ENCODE results near the gene PTPRN2.
"Not testable (repeated sequence)": the region's sequence is repeated elsewhere in the genome, so short reads cannot be mapped to it uniquely, and the experiment has no call there.

PTPRN2 gene

DNA sequence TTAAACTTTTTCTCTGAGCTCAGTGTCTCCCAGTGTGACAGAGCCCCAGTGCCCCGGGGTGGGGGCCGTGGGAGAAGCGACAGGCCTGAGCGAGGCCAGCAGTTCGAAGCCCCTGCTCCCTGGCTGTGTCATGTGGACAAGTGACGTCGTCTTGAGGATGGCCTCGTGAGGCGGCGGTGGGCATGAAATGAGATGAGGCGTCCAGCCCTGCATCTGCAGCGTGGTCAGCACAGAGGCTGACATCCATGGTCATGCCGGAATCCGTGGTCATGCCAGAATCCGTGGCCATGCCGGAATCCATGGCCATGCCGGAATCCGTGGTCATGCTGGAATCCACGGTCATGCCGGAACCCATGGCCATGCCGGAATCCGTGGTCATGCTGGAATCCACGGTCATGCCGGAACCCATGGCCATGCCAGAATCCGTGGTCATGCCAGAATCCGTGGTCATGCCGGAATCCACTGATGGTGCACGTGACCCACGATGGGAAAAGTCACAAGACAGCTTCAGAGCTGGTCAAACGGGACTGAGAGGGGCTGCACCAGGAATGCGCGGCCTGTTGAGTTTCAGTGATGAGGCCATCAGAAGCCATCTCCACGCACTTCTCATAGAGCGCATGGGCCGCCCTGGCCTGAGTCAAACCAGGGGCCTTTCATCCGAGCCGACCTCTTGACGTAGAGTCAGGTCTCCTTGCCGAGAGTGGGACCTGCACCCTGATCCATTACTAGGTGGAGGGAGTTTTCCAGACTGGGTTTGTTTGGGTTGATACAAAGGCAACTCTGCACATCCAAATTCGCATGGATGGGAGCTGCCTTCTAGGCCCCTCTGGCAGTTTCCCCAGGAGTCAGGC, 342.5 kb downstream of the PTPRN2 start:
- DNase-seq = no peak

DNA sequence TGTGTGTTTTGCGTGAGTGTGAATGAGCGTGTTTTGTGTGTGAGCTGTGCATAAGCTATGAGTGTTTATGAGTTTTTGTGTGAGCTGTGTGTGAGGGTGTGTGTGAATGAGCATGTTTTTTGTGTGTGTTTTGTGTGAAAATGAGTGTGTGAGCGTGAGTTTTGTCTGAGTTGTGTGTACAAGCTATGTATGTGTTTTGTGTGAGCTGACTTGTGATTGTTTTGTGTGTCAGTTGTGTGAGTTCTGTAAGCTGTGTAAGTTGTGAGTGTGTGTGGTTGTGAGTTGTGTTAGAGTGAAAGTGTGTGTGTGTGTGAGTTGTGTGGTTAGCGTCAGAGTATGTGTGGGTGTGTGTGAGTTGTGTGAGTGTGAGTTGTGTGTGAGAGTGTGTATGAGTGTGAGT, 343.2 kb downstream of the PTPRN2 start:
- no peak for DNase-seq

DNA sequence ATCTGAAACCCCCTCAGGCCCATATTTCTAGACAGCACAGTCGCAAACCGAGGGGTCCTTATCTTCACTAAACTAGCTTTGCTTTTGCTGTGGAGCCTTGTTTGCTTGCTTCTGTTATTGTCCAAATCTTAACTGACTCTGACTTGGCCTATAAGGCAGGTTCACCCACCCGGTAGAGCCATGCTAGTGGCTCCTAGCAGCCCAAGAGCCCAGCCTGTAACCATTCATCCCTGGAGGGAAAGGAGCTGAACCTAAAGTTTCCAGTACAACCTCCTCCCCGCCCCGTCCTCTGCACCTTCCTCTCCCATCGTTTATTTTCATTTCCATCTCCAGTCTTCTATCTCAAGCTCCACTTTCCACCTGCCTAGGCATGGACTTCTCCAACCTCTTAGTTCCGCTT, 345.7 kb downstream of the PTPRN2 start:
- no peak for DNase-seq

DNA sequence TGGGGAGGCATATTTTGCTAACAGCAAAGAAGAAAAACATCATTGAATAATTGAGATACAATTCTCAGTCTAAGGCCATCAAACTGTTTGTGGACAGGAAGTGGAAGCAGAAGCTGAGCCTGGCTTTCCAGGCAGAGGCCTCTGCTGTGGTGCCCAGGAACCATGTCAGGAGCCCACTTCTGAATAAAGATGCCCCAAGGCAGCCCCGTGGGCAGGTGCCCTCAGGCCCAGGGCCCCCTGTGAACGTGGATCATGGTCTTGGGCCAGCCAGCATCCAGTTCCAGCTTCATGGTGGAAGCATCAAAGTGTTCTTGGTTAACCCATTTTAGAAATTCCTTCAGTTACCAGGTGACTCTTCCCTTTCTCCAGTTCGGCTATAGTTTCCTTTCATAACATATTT, 346.8 kb downstream of the PTPRN2 start:
- no peak for DNase-seq

DNA sequence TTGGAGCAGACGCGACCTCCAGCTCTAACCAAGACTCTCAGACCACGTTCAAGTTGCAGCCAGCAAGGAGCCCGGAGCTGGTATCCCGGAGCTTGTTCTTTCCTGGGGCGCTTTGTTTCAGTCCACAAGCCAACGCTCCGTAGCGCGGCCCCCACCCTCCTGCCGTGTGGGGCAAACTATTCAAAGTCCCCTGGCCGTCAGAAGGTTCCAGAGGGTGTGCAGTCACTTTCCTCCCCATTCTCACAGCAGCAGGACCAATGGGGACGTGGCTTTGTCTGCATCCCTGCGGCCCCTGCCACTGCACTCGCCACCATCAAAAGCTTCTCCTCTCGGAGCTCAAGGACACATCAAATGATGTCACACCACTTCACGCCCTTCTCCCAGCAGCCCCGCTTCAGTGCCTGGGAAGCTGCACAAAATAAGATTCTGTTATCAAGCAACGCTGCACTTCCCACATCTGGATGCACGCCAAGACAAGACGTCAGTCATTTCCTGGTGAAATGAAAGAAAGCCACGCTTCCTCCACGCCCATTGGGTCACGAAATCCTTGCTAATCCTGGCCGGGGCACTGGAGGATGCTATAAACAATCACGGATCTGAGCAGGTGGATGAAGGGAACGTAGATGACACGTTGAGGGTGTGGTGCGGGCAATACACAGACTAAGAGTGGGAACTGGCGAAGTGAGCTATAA, 348.2 kb downstream of the PTPRN2 start:
- DNase-seq = no peak

DNA sequence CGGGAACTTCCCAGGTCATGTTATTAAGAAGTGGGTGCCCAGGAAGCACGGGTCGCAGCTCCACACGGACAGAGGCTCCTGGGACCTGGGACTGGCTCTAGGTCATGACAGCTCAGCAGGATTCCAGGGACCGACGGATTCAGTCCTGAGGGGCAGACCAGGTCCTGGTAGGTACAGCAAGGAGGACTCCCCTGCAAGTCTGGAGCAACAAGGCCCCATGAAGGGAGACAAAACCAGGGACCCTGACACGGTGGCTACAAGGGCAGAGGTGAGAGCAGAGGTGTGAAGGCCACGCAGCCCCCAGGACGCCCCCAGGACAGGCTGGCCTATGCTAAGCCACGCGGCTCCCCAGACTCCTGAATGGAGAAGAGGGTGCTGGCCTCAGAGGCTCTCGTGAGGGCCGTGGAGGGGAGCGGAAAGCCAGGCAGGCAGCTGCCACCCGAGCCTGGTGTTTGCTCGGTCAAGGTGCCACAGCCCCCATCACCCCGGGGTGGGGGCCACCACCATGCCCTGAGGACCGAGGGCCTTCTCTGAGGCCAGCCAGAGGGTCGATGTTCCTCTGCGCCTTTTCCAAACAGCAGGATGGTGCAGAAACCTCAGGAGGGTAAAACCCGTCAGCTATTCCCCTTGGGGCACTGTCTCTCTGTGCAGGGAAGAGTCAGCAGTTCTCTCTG, 348.9 kb downstream of the PTPRN2 start:
- no peak for DNase-seq

DNA sequence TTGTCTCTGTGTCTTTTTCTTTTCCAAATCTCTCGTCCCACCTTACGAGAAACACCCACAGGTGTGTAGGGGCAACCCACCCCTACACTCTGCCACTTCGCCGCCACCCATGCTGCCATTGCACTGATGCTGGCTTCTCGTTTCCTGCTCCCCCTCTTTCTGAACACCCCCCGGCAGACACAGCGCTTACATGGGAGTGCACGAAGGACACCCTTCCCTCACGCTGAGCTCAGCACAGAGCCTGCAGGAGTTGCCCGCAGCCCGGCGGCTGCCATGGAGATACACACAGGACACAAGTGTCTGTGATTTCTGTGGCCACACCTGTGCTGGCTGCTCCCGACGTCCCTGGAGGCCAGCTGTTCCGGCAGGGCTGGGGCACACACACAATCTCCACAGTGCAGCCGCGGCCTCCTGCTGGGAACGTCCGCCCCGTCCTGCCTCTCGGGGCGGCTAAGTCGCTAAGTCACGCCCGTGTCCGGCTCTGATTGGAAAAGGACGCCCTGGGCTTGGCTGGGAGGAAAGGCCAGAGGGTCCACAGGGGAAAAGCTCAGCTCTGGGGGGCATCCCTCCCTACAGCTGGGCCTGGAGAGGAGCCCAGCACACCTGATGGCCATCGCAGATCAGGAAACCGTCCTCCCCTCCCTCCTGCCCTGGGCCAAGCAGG, 349.8 kb downstream of the PTPRN2 start:
- DNase-seq = no peak

DNA sequence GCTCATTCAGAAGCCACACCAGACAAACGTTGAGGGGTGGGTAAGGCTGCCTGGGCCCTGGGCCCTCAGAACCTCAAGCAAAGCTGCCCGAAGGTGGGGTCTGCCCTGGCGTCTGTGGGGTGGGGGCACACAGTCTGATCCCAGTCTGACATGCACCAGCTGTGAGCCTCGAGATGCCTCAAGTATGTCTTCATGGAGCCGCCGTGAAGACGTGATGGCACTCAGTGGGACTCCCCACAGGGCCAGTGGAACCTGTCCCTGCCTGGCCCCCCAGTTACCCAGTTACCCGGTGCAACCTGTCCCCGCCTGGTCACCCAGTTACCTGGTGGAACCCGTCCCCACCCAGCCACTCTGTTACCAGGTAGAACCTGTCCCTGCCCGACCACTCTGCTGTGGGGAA, 351.2 kb downstream of the PTPRN2 start:
- no peak for DNase-seq

DNA sequence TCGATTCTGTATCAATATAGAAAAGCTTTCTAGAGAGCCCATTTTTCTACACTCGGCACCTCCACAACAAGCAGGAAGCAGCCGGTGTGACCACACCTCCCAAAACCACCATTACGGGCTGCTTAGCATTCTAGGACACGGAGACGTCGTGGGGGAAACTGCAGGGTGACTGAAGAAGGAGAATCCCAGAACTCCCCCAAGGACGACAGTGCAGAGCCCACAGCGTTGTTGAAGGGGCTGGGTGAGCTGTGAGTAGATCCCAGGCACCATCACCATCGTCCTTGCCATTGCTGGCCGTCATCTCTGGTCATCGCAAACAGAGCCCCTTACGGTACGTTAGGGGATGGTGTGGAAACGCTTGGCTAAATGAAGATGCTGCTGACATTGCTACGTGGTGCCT, 351.8 kb downstream of the PTPRN2 start:
- DNase-seq = no peak

DNA sequence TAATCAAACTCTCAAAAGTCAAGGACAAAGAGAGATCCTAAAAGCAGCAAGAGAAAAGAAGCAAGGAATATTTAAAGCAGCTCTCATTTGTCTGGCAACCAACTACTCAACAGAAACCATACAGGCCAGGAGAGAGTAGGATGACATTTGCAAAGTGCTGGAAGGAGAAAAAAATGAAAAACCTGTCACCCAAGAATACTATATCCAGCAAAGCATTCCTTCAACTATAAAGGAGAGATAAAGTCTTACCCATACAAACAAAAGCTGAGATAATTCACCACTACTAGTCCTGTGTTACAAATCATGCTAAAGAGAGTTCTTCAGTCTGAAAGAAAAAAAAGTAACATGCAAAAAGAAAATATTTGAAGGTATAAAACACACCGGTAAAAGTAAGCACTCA, 357.7 kb downstream of the PTPRN2 start:
- DNase-seq = no peak

DNA sequence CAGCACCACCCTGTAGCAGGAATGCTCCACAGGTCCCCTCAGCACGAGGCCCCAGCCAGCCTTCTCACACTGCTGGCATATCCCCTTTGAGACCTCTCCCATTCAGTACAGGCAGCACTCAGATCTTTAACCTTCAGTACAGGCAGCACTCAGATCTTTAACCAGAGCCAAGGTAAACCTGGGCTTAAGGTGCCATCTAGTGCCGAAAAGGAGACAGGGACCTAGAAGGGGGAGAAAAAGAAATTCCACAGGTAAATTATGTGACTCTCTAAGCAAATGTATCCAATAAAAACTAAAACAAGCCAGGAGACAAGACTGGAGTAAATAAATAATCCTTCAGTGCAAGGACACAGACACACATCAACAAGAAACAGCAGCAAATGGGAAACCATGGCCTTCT, 358.6 kb downstream of the PTPRN2 start:
- DNase-seq = no peak

DNA sequence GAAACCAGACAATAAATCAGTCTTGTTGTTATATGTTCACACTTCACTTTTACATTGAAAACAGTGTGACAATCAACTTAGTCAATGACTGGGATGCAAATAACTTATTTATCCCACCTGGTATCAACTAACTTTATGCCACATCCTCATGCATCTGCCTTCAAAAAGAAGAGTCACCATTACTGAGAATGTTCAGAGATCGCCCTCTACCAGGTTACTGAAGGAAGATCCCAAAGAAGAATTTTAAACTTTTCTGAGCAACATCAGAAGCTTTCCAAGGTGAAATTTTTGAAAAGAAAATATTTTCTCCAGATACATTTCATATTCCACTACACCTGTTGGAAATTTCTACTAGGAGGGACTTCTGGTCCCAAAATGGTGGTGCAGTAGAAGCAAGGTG, 359.5 kb downstream of the PTPRN2 start:
- no peak for DNase-seq

DNA sequence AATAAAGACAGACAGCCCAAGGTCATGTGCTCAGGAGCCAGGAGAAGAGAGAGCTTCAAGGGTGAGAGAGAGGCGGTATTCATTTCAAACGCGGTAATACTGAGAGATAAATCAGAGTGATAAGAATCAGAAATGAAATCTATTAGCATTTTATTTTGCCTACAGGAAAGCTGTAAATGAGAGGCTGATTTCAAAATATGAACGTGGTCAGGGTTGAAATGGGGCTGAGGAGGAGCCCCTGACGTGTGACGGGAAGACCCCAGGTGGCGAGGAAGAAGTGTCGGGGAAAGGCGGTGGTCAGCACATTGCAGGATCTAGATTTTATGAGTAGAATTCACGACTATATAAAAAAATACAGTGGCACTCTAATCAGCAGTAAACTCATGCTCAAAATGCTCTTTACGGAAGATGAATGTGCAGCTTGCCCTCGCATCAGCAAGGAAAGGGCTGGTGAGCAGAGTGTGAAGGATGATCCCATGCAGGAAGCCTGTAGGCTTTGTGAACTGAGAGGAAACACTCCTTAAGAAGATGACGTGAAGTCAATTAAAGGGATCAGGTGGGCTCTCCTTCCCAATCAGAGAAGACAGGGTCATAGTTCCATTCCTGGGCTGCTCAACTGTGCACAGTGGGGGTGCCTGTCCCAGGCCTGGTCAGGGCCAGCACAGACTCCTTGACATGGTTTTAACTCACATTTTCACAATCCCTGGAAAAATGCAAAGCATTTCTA, 360.2 kb downstream of the PTPRN2 start:
- no peak for DNase-seq

DNA sequence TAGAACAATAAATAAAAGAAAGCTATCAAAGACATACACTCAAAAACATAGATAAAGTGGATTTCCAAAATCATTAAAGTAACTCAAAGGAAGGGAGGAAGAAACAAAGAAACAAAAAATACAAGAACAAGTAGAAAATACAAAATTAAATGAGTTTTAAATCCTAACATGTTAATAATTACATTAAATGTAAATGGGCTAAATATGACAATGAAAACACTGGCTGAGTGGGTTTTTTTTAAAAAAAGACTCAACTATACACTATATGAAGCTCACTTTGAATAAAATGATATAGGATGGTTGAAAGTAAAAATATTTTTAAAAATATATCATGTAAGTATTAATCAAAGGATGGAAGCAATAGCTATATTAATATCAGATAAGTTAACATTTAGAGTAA, 371.4 kb downstream of the PTPRN2 start:
- no peak for DNase-seq

DNA sequence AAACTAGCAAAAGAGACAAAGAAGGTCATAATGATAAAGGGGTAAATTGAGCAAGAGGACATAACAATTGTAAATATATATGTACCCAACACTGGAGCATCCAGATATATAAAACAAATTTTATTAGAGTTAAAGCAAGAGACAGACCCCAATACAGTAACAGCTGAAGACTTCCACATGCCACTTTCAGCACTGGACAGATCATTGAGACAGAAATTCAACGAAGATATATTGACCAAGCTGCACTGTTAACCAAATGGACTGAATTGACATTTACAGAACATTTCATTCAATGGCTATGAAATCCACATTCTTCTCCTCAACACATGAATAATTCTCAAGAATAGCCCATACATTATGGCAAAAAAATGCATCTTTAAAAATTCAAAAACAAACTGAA, 378.2 kb downstream of the PTPRN2 start:
- no peak for DNase-seq

DNA sequence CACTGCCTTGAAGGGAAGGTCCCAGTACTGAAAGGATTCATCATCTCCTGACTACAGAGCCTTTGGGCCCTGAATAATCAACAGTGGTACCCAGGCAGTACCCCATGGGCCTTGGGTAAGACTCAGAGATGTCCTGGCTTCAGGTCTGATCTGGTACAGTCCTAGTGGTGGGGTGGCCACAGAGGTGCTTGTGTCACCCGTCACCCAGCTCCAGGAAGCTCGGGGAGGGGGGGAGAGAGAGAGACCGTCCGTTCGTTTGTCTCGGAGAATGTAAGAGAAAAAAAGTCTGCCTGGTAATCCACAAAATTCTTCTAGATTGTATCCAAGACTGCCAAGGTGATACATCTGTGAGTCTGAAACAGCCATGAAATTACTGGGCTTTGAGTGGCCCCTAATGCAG, 381.3 kb downstream of the PTPRN2 start:
- no peak for DNase-seq

DNA sequence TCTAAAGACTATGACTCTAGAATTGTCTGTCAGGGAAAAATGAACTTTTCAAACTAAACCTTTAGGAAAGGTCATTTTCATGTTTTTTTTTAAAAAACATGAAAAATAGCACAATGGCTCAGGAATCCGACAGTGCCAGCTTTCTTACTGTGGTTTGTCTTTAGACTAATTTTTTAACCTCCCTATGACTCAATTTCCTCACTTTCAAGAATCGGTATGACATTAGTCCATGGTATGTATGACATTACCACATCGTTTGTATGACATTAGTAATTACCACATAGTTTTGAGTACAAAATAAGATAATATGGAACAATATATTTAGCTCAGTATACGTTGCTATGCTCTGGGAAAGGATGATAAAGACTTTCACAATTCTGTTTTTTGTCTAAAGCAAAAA, 383.2 kb downstream of the PTPRN2 start:
- no peak for DNase-seq

DNA sequence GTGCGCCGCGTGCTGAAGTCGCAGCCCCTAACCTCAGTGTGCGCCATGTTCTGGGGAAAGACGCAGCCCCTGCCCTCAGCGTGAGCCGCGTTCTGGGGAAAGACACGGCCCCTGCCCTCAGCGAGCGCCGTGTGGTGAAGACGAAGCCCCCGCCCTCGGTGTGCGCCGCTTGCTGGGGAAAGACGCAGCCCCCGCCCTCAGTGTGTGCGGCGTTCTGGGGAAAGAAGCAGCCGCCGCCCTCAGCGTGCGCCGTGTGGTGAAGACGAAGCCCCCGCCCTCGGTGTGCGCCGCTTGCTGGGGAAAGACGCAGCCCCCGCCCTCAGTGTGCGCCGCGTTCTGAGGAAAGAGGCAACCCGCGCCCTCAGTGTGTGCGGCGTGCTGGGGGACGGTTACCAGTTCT, 383.7 kb downstream of the PTPRN2 start:
- DNase-seq = not testable (repeated sequence)

DNA sequence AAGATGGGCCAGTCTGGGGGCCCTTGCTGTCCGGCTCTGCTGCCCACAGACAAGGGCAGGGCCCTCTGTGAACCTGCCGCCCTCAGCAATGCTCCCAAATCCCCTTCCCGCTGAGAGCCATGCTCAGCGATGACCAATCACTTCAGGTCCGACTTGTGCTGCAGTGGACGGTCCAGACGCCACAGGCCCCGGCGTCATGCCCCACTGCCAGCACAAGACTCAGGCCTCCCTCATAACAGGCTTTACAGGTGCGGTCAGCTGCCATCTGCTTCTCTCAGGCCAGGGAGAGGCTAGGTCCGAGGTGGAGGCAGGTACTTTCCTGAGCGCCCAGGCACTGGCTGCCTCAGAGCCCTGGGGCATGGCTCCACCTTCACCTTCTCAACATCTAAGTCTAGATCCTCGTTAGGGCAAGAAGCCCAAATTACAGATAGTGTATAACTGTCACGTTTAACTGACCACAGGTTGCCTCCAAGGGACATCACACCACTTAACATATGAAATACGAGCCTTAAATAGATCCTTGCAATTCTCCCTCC, 393.2 kb downstream of the PTPRN2 start:
- no peak for DNase-seq

DNA sequence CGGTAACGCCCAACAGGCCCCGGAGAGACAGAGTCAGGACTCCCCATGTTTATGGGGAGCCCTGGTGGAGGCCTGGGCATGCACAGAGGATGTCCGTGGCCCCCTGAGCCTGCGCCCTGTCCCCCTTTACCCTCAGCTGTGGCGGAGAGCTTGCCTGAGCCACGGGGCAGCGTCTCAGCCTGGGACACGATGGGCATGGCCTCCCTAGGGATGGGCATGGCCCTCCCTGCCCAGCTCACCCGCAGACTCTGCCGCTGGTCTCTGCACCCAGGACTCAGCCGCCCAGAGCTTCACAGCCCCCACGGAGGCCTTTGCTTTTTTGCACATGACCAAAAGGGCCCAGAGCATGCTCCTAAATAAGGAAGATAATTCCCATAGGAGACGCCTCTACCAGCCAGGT, 394.2 kb downstream of the PTPRN2 start:
- no peak for DNase-seq

DNA sequence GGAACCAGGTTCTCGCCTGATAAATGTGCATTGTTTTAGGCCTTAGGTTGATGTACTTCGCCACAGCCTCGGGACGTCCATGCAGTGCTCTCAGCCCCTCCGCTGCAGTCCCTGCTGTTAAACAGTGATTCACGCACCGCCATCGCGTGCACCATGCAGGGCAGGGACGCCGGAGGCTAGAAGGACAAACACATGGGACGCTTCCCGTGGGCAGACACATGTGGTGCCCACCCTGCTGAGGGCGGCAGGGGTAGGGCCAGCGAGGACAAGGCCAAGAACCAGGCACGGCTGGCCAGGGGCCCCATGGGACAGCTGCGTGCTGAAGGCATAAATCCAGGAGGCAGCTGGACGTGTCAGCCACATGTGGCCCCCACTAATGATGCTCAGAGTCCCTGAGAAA, 394.7 kb downstream of the PTPRN2 start:
- DNase-seq = no peak

DNA sequence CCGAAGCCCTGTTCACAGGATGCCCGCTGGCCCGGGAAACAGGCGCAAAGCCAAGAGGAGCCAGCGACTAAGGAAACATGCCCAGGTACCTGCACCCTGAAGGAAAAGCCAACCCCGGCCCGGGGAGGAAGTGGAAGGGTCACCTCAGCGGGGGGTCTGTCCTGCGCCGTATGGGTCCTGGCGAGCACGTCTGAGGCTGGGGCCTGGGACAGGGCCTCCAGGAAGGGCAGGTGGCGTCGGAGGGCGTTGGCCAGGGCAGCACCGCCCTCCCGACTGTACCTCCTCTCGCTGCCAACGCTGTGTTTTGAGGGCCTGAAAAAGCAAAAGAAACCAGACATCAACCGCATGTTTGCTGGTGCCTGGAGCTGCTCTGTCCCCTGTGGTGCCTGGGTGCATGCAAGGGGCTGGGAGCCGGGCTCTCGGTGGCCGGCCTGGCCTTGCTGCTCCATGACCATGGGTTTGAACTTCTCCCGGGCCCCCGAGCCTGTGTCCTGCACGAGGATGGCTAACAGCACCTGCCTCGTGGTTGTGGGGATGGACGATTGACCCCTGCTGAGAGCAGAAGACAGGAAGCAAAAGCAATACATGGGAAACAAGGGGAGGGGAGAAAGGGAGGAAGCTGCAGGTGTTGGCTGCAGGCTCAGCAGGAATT, 395.3 kb downstream of the PTPRN2 start:
- no peak for DNase-seq
